PC-3 (cell line): ENCODE data around the gene KLHL2.
"Not testable (repeated sequence)": the region's sequence is repeated elsewhere in the genome, so short reads cannot be mapped to it uniquely, and the experiment has no call there.

ENCODE experiments used
- EZH2 ChIP-seq: fragments of 300-600 bp; sonication (generic); IDR thresholded peaks from one replicate; pipeline ENCODE4 v1.6.1; 2017; ENCODE audit warnings: antibody characterized with exemption, mild to moderate bottlenecking, low read length; ENCODE audit not compliant: unreplicated experiment
- TF ChIP-seq, protein P1 (sequence below): fragments of 300-600 bp; sonication (generic); conservative IDR thresholded peaks from 2 replicates; pipeline ENCODE4 v1.5.1; 2017; ENCODE audit warnings: antibody characterized with exemption, low read depth, mild to moderate bottlenecking, low read length

DNA sequence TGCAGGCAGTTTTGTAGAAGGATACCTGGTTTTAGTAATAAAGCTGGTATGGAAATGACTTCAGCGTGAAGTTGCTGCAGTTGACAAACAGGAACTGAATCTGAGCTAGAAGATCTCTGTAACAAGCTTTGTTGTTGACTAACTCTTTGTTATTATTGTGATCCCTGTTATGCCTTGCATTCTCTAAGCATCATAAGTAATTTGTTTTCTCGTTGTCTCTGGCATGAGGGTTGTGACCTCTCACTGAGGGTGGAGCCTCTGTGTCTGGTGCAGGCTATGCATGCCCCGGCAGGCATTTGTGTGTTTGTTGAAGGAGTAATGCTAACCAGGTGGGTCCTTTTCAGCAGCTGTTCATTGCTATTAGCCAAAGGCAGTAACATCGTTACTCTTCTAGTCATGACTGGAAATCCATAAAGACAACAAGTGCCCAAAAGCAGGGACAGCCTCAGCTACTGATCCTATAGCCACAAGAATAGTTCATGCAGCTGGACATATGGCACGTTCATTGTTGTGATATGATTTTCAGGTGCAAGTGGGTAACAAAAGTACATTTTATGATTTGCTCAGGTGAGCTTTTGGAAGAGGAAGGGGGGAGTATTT is 30.8 kb downstream of the KLHL2 start:
- TF ChIP-seq, protein P1, sequence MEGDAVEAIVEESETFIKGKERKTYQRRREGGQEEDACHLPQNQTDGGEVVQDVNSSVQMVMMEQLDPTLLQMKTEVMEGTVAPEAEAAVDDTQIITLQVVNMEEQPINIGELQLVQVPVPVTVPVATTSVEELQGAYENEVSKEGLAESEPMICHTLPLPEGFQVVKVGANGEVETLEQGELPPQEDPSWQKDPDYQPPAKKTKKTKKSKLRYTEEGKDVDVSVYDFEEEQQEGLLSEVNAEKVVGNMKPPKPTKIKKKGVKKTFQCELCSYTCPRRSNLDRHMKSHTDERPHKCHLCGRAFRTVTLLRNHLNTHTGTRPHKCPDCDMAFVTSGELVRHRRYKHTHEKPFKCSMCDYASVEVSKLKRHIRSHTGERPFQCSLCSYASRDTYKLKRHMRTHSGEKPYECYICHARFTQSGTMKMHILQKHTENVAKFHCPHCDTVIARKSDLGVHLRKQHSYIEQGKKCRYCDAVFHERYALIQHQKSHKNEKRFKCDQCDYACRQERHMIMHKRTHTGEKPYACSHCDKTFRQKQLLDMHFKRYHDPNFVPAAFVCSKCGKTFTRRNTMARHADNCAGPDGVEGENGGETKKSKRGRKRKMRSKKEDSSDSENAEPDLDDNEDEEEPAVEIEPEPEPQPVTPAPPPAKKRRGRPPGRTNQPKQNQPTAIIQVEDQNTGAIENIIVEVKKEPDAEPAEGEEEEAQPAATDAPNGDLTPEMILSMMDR: not testable (repeated sequence)
- TF ChIP-seq EZH2: not testable (repeated sequence)
